Neuronal stem cell (in vitro differentiated cells): ENCODE measurements around the gene ARHGAP22.

Experiments used
- DNase-seq: peaks from one replicate; pipeline ENCODE4 v3.0.0-alpha.2; 2013; ENCODE audit warnings: low spot score
- H2AFZ ChIP-seq: one replicate; pipeline ENCODE4 v1.6.1; 2013; ENCODE audit warnings: mild to moderate bottlenecking, low read length, inconsistent platforms
- H2AK5ac ChIP-seq: 2 replicates; pipeline ENCODE4 v1.6.1; 2013; ENCODE audit warnings: low read depth, mild to moderate bottlenecking, inconsistent platforms, low read length, moderate library complexity, mixed read lengths
- H2BK120ac ChIP-seq: 2 replicates; pipeline ENCODE4 v1.6.1; 2013; ENCODE audit warnings: low read depth, mild to moderate bottlenecking, inconsistent platforms, low read length, moderate library complexity, mixed read lengths
- H2BK12ac ChIP-seq: one replicate; pipeline ENCODE4 v1.6.1; 2013; ENCODE audit warnings: low read length, inconsistent platforms
- H2BK15ac ChIP-seq: 2 replicates; pipeline ENCODE4 v1.6.1; 2013; ENCODE audit warnings: mild to moderate bottlenecking, low read length, inconsistent platforms, mixed read lengths
- H2BK5ac ChIP-seq: one replicate; pipeline ENCODE4 v1.6.1; 2013; ENCODE audit warnings: inconsistent platforms, mild to moderate bottlenecking, low read length, moderate library complexity
- H3K14ac ChIP-seq: one replicate; pipeline ENCODE4 v1.6.1; 2013; ENCODE audit warnings: low read length, inconsistent platforms
- H3K18ac ChIP-seq: 2 replicates; pipeline ENCODE4 v1.6.1; 2013; ENCODE audit warnings: low read length, inconsistent platforms
- H3K23ac ChIP-seq: 2 replicates; pipeline ENCODE4 v1.6.1; 2013; ENCODE audit warnings: low read depth, mild to moderate bottlenecking, mixed read lengths, low read length, inconsistent platforms; ENCODE audit not compliant: poor library complexity
- H3K27ac ChIP-seq: replicated peaks from 3 replicates; pipeline ENCODE4 v1.5.1; 2013; ENCODE audit warnings: low read length, inconsistent platforms
- H3K27me3 ChIP-seq, 3 experiments: 2 replicates each; pipeline ENCODE4 v1.6.1; 2013; ENCODE audit warnings: low read length in 3 of 3, mild to moderate bottlenecking in 2 of 3, inconsistent platforms in 1 of 3, low read depth in 1 of 3, mixed read lengths in 1 of 3, moderate library complexity in 1 of 3; ENCODE audit not compliant: control insufficient read depth in 3 of 3, insufficient read depth in 3 of 3
- H3K36me3 ChIP-seq, 2 donors: replicated peaks in 1 of 2; 2 replicates each; pipeline ENCODE4 v1.6.1; 2013; ENCODE audit warnings: low read length in 2 of 2; ENCODE audit not compliant: control insufficient read depth in 2 of 2, insufficient read depth in 2 of 2
- H3K4ac ChIP-seq: 2 replicates; pipeline ENCODE4 v1.6.1; 2013; ENCODE audit warnings: inconsistent platforms, mild to moderate bottlenecking, low read length, moderate library complexity
- H3K4me1 ChIP-seq, 2 donors: 1 replicate in 1 of 2; 2 replicates in 1 of 2; pipeline ENCODE4 v1.6.1; 2013; ENCODE audit warnings: low read length in 2 of 2, low read depth in 1 of 2; ENCODE audit not compliant: control insufficient read depth in 2 of 2, insufficient read depth in 1 of 2
- H3K4me2 ChIP-seq: one replicate; pipeline ENCODE4 v1.6.1; 2013; ENCODE audit warnings: mild to moderate bottlenecking, low read length, inconsistent platforms; ENCODE audit not compliant: insufficient read depth, poor library complexity, severe bottlenecking
- H3K4me3 ChIP-seq, 2 donors: 2 replicates each; pipeline ENCODE4 v1.5.1; 2013; ENCODE audit warnings: low read length in 2 of 2, mild to moderate bottlenecking in 2 of 2, inconsistent platforms in 1 of 2, moderate library complexity in 1 of 2
- H3K79me1 ChIP-seq: one replicate; pipeline ENCODE4 v1.6.1; 2013; ENCODE audit warnings: low read depth, mild to moderate bottlenecking, inconsistent platforms, low read length, moderate library complexity
- H3K9ac ChIP-seq: one replicate; pipeline ENCODE4 v1.6.1; 2013; ENCODE audit warnings: mild to moderate bottlenecking, low read depth, low read length, inconsistent platforms; ENCODE audit not compliant: poor library complexity
- H3K9me3 ChIP-seq, 2 donors: replicated peaks in 1 of 2; 2 replicates each; pipeline versions ENCODE3 to v1.6.1; 2013; ENCODE audit warnings: low read length in 2 of 2, mild to moderate bottlenecking in 2 of 2, inconsistent platforms in 1 of 2, low read depth in 1 of 2, mixed read lengths in 1 of 2, moderate library complexity in 1 of 2; ENCODE audit not compliant: control insufficient read depth in 2 of 2, insufficient read depth in 1 of 2
- H4K8ac ChIP-seq: one replicate; pipeline ENCODE4 v1.6.1; 2013; ENCODE audit warnings: low read depth, mild to moderate bottlenecking, inconsistent platforms, low read length, moderate library complexity
- H4K91ac ChIP-seq: one replicate; pipeline ENCODE4 v1.6.1; 2013; ENCODE audit warnings: low read length, low read depth, mild to moderate bottlenecking, inconsistent platforms; ENCODE audit not compliant: poor library complexity
- WGBS, 2 donors: extraction: QIAGEN DNeasy Blood & Tissue Kit; methylation state at CpG; one replicate each; pipeline ENCODE4 v1.1.7; 2013; ENCODE audit warnings: missing lambda C conversion rate in 2 of 2, mixed read lengths in 1 of 2; ENCODE audit not compliant: insufficient read length in 2 of 2, insufficient replicate concordance in 1 of 2; ENCODE audit errors: extremely low coverage in 2 of 2; 5-methylcytosine and 5-hydroxymethylcytosine counted together

ARHGAP22 gene

GRCh38 chr10:48442090-48442808 lies 162.6 kb downstream of the ARHGAP22 start:
- no peaks in the 10 kb centered on the region for H3K27me3 ChIP-seq
- H2BK12ac ChIP-seq, result no peak overlapping the region
- peak overlapping the region; percentile 62 for H3K18ac ChIP-seq
- peak overlapping the region; percentile 44 for H3K23ac ChIP-seq
- no CpG with 5 or more reads among the region's 11 CpGs for WGBS, 2 donors
- peaks cover 2 to 10% of the 10 kb centered on the region in 2 donors for H3K36me3 ChIP-seq
- H3K4me1 ChIP-seq, result peaks cover 0 to 19% of the 10 kb centered on the region in 2 donors
- H3K9ac ChIP-seq, result no peak overlapping the region
- no peak overlapping the region for H3K4ac ChIP-seq
- no peak overlapping the region for H3K4me3 ChIP-seq
- no peak overlapping the region for H3K4me2 ChIP-seq
- H2AK5ac ChIP-seq, result no peak overlapping the region
- no peak overlapping the region for H2BK5ac ChIP-seq
- no peak overlapping the region for H2AFZ ChIP-seq
- H2BK120ac ChIP-seq, result no peak overlapping the region
- H3K79me1 ChIP-seq, result no peaks in the 10 kb centered on the region
- no peak for DNase-seq
- no peak overlapping the region for H4K8ac ChIP-seq
- no peak overlapping the region for H3K27ac ChIP-seq
- peak overlapping the region; percentile 73 for H3K14ac ChIP-seq
- no peaks in the 10 kb centered on the region for H3K9me3 ChIP-seq
- no peak overlapping the region for H4K91ac ChIP-seq
- H2BK15ac ChIP-seq, result no peak overlapping the region

GRCh38 chr10:48440771-48441170 lies 164.1 kb downstream of the ARHGAP22 start:
- Histone ChIP-seq H2AFZ (no peak overlapping the region), H3K36me3 (peaks cover 2 to 24% of the 10 kb centered on the region in 2 donors), H3K79me1 (no peaks in the 10 kb centered on the region), H4K91ac (no peak overlapping the region), H3K23ac (no peak overlapping the region), H3K18ac (no peak overlapping the region), H2BK12ac (no peak overlapping the region), H3K14ac (no peak overlapping the region), H4K8ac (no peak overlapping the region), H2BK15ac (no peak overlapping the region), H2BK5ac (no peak overlapping the region), H2BK120ac (no peak overlapping the region), H3K27me3 (no peaks in the 10 kb centered on the region), H3K9ac (no peak overlapping the region), H3K4me2 (no peak overlapping the region), H3K4me1 (peaks cover 0 to 19% of the 10 kb centered on the region in 2 donors), H3K9me3 (no peaks in the 10 kb centered on the region), H3K27ac (no peak overlapping the region), H2AK5ac (no peak overlapping the region), H3K4me3 (no peak overlapping the region), H3K4ac (no peak overlapping the region)
- no peak for DNase-seq
- WGBS, 2 donors, result no CpG with 5 or more reads among the region's 4 CpGs

GRCh38 chr10:48439581-48440041 lies 165.3 kb downstream of the ARHGAP22 start:
- H3K18ac ChIP-seq, result no peak overlapping the region

GRCh38 chr10:48439031-48439430 lies 165.8 kb downstream of the ARHGAP22 start:
- no peak overlapping the region for H3K4ac ChIP-seq
- no peaks in the 10 kb centered on the region for H3K27me3 ChIP-seq
- no peaks in the 10 kb centered on the region for H3K79me1 ChIP-seq
- no peaks in the 10 kb centered on the region for H3K9me3 ChIP-seq
- H3K27ac ChIP-seq, result no peak overlapping the region
- H3K23ac ChIP-seq, result no peak overlapping the region
- H2AFZ ChIP-seq, result no peak overlapping the region
- no peak overlapping the region for H2BK12ac ChIP-seq
- no peak overlapping the region for H2BK5ac ChIP-seq
- H3K9ac ChIP-seq, result no peak overlapping the region
- H3K36me3 ChIP-seq, result peaks cover 4 to 38% of the 10 kb centered on the region in 2 donors
- no CpG with 5 or more reads among the region's 2 CpGs for WGBS, 2 donors
- H2BK15ac ChIP-seq, result no peak overlapping the region
- H3K18ac ChIP-seq, result no peak overlapping the region
- H3K4me1 ChIP-seq, result peaks cover 0 to 5% of the 10 kb centered on the region in 2 donors
- no peak overlapping the region for H3K4me2 ChIP-seq
- H2AK5ac ChIP-seq, result no peak overlapping the region
- no peak overlapping the region for H4K91ac ChIP-seq
- no peak overlapping the region for H3K14ac ChIP-seq
- no peak overlapping the region for H2BK120ac ChIP-seq
- no peak overlapping the region for H3K4me3 ChIP-seq
- DNase-seq, result no peak
- H4K8ac ChIP-seq, result no peak overlapping the region

More at GRCh38 chr10:48439581-48440041, 165.3 kb downstream of the ARHGAP22 start:
- peaks cover 0 to 10% of the 10 kb centered on the region in 2 donors for H3K4me1 ChIP-seq
- no peak overlapping the region for H3K23ac ChIP-seq
- no peak overlapping the region for H2BK15ac ChIP-seq
- H3K27ac ChIP-seq, result no peak overlapping the region
- no peak overlapping the region for H2BK5ac ChIP-seq
- no peak overlapping the region for H2AFZ ChIP-seq
- H3K4me2 ChIP-seq, result no peak overlapping the region
- no CpG with 5 or more reads among the region's 10 CpGs for WGBS, 2 donors
- H2AK5ac ChIP-seq, result no peak overlapping the region
- no peaks in the 10 kb centered on the region for H3K27me3 ChIP-seq
- no peak overlapping the region for H3K14ac ChIP-seq
- H2BK120ac ChIP-seq, result no peak overlapping the region
- no peaks in the 10 kb centered on the region for H3K9me3 ChIP-seq
- H3K4ac ChIP-seq, result no peak overlapping the region
- no peaks in the 10 kb centered on the region for H3K79me1 ChIP-seq
- H4K91ac ChIP-seq, result no peak overlapping the region
- no peak overlapping the region for H3K4me3 ChIP-seq
- no peak for DNase-seq
- H2BK12ac ChIP-seq, result no peak overlapping the region
- no peak overlapping the region for H4K8ac ChIP-seq
- peaks cover 4 to 35% of the 10 kb centered on the region in 2 donors for H3K36me3 ChIP-seq
- H3K9ac ChIP-seq, result no peak overlapping the region
